OCI-LY3 (cell line): Measurements from ENCODE around the gene GVQW3.

Source experiments
- EZH2phosphoT487 ChIP-seq: fragments of 200-600 bp; shearing (Covaris generic); IDR thresholded peaks from 2 replicates; pipeline ENCODE4 v1.6.1; 2018; ENCODE audit warnings: antibody characterized with exemption, mixed run types, low read depth
- TF ChIP-seq, protein P1 (sequence below): fragments of 200-600, 300-600 bp; sonication (generic); IDR thresholded peaks from 2 replicates; pipeline ENCODE4 v1.5.1; 2014; ENCODE audit warnings: antibody characterized with exemption, low read length, low read depth

GRCh38 chr11:76444384-76445120 is 63.4 kb downstream of the GVQW3 start, which contains the start of gene EMSY:
- TF ChIP-seq, protein P1, sequence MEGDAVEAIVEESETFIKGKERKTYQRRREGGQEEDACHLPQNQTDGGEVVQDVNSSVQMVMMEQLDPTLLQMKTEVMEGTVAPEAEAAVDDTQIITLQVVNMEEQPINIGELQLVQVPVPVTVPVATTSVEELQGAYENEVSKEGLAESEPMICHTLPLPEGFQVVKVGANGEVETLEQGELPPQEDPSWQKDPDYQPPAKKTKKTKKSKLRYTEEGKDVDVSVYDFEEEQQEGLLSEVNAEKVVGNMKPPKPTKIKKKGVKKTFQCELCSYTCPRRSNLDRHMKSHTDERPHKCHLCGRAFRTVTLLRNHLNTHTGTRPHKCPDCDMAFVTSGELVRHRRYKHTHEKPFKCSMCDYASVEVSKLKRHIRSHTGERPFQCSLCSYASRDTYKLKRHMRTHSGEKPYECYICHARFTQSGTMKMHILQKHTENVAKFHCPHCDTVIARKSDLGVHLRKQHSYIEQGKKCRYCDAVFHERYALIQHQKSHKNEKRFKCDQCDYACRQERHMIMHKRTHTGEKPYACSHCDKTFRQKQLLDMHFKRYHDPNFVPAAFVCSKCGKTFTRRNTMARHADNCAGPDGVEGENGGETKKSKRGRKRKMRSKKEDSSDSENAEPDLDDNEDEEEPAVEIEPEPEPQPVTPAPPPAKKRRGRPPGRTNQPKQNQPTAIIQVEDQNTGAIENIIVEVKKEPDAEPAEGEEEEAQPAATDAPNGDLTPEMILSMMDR, result no peak
- no peak for TF ChIP-seq EZH2phosphoT487
